NCI-H1694 treated with DMSO at 0.1 percent for 48 hours (cell line): ENCODE results near the gene TPK1.
A peak's percentile ranks its signal among the peaks of the same experiment; 100 is the strongest.

Experiments
- DNase-seq: peaks from one replicate; lab custom pipeline; 2025; lab: John Stamatoyannopoulos, UW

TPK1 gene

GRCh38 chr7:144835652-144836544 is at the start of gene TPK1:
Gene TPK1 (minus strand): TSS chr7:144836053. CDS start chr7:144835602, 451 bp downstream.
- peak; percentile 85 for DNase-seq

DNA sequence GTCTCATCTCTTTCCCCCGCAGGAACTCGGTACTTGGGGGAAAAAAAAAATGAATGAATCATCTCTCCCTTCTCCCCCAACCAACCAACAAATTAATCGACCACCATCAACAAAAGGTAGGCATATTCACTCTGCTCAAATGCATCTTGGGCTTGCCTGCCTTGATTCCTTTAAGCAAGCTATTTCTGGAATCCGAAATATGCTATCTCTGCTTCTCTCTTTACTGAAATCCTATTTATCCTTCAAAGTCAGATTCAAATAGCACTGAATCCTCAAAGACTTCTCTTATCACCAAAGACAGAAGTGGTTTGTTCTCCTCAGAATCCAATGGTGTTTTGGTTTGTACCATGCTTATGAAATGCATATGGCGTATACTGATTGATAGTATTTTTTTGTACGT is 49.6 kb upstream of the TPK1 start:
- no peak for DNase-seq

GRCh38 chr7:144884896-144885295 is 49.0 kb upstream of the TPK1 start:
- no peak for DNase-seq

DNA sequence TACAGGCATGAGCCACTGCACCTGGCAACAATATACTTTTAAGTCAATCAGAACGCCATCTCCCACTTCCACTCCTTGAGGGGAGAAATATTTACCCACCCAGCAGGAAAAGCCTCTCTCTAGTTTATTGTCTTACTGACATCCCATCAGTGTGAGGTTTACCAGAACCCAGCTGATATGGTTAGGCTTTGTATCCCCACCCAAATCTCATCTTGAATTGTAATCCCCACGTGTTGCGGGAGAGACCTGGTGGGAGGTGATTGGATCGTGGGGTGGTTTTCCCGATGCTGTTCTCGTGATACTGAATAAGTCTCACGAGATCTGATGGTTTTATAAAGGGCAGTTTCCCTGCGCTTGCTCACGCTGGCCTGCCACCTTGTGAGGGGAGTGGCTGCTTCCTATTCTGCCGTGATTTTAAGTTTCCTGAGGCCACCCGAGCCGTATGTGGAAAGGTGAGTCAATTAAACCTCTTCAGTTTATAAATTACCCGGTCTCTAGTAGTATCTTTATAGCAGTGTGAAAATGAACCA is 37.5 kb upstream of the TPK1 start:
- DNase-seq = no peak

DNA sequence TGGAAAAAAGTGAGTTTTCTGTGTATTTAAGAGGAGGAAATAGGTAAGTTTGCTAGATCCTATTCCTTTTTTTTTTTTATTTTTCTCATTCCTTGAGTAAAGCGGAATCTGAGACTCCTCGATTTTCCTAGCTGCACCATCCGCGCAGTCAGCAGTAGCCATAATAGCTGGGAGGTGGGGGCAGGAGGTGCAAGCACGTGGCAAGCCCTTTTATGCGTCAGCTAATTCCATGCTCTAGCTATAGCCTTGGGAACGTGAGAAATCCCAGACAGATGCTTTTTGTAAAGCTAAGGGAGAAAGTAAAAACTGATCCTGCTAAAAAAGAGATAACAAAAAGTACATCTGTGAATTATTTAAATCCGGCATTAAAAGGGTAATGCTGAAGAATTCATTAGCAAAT is 33.2 kb upstream of the TPK1 start:
- no peak for DNase-seq

- DNase-seq = no peak
These were observed 30.3 kb upstream of the TPK1 start for GRCh38 chr7:144866189-144866588.

GRCh38 chr7:144863320-144863647 is 27.4 kb upstream of the TPK1 start:
- DNase-seq = no peak

DNA sequence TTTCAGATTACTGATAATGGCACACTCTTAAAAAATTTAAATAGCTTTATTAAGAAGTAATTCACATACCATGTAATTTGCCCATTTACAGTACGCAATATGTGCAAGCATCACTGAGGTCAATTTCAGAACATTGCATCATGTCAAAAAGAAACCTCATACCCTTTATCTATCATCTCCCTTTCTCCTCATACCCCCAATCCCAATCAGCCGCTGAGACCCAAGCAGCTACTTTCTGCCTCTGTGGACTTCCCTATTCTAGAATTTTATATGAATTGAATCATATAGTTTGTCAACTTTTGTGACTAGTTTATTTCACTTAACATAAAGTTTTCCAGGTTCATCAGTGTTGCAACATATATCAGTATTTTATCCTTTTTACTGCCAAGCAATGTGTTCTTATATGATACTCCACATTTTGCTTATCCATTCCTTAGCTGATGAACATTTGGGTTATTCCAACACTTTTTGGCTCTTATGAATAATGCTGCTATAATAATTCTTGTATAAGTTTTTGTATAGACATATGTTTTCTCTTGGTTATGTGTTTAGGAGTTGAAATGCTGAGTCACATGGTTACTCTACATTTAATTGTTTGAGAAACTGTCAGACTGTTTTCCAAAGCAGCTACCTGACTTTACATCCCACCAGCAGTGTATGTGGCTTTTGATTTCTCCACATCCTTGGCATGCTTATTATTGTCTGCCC is 26.9 kb upstream of the TPK1 start:
- no peak for DNase-seq

- no peak for DNase-seq
These were observed 23.9 kb upstream of the TPK1 start for GRCh38 chr7:144859739-144860138.

- no peak for DNase-seq
These were observed 21.6 kb upstream of the TPK1 start for GRCh38 chr7:144857463-144857862.

GRCh38 chr7:144854839-144855424 is 19.1 kb upstream of the TPK1 start:
- DNase-seq = peak; percentile 61

GRCh38 chr7:144853542-144853941 is 17.7 kb upstream of the TPK1 start:
- no peak for DNase-seq

DNA sequence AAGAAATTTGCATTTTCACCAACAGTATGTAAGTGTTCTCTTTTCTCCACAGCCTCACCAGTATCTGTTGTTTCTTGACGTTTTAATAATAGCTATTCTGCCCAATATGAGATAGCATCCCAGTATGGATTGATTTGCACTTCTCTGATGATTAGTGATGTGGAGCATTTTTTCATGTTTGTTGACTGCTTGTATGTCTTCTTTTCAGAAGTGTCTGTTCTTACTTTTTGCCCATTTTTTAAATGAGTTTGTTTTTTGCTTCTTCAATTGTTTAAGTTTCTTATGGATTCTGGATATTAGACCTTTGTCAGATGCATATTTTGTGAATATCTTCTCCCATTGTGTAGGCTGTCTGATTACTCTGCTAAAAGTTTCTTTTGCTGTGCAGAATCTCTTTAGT is 12.2 kb upstream of the TPK1 start:
- no peak for DNase-seq

DNA sequence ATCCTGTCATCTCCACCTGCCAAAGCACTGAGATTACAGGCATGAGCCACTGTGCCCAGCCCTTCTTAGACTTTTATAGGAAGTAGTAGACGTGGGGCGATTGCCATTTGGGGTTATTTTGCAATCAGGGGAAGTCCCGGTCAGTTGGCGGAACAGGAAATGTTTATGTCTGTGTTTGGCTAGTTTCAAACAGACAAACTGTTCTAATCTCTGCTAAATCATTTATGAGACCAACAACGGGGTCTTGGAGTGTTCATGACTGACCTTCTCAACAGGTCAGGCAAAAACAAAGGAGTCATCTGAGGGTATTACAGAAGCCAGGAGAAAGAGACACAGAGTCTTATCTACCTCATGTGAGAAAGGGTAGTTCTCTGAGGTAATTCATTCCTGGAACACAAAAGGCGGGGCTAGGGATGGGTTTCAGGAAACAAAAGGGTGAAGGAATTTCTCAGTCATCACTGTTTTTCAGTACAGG is 6.6 kb upstream of the TPK1 start:
- no peak for DNase-seq

GRCh38 chr7:144836545-144836842 is 641 bp upstream of the TPK1 start:
- DNase-seq = no peak

- peak; percentile 75 for DNase-seq
These were observed 670 bp downstream of the TPK1 start for GRCh38 chr7:144835155-144835611.

- DNase-seq = peak; percentile 53
These were observed 1.2 kb downstream of the TPK1 start for GRCh38 chr7:144834641-144835144.

DNA sequence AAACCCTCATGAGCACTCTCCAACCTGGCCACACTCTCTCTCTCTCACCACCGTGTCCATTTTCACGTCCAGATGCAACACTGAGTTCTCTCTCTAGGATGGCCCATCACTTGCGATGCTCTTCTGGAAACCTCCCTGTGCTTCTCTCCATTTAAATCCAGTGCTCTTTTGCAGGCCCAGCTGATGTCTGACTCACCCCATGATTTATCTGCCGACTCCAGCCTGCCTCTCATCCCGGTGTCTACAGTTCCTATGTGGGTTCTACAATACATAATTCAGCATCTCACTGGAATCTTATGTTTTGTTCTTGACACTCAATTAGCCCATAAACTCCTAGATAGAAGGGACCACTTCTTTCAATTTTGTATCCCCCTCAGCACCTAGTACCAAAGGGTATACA is 5.0 kb downstream of the TPK1 start:
- DNase-seq = no peak

DNA sequence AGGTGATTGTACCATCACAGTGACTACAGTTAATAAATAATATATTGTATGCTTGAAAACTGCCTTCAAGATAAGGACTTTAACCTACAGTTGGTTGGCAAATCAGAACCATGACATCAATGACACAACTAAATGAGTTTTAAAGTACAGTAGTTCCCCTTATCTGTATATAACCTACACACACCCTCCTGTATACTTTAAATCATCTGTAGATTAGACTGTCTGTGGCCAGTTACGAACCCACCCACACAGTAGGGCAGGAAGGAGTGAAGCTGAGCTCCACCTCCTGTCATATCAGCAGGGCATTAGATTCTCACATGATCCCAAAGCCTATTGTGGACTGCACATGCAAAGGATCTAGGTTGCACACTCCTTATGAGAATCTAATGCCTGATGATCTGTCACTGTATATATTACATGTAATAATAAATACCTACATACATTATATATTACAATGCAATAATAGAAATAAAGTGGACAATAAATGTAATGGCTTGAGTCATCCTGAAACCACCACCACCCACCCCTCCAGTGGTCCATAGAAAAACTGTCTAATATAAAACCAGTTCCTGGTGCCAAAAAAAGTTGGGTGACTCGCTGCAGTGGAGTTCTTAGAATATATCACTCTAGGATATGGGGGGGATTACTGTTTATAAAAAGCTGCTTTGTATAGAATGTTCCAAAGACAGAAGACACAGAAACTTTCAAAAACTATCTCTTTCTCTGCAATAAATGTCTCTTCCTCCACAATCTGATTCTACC is 5.6 kb downstream of the TPK1 start:
- DNase-seq = no peak

GRCh38 chr7:144827621-144828020 is 8.2 kb downstream of the TPK1 start:
- DNase-seq = no peak

GRCh38 chr7:144826208-144826607 is 9.6 kb downstream of the TPK1 start:
- no peak for DNase-seq

DNA sequence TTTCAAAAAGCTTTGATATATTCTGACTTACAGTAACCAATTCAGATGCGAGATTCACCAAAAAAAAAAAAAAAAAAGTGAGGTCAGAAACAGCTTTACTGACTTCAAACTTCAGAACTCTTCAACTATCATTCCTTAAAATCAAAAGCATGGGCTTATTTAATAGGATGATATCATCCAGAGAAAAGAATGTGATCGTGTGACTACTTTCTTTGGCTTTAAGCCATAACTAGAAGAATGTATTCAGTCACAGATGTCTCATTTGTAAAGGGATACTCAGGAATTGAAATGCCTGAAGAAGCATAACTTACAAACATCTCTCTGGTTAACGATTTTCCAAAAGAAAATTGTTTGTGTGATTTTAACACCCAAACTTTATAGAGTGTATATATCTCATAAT is 11.5 kb downstream of the TPK1 start:
- no peak for DNase-seq
